Type B pancreatic cell (in vitro differentiated cells): ENCODE data around the gene PKP3. TPM values are rescaled to one million over a fixed set of nuclear protein-coding genes. Genes with fewer than 3 reads are reported as not detected.

ENCODE experiments used
- DNase-seq: peaks from one replicate; pipeline ENCODE4 v3.0.0; 2021; ENCODE audit warnings: mixed read lengths; ENCODE audit not compliant: unreplicated experiment; ENCODE audit errors: extremely low spot score
- H3K27ac Mint-ChIP-seq: 2 replicates; pipeline ENCODE4 v1.8.0; 2021; ENCODE audit warnings: mild to moderate bottlenecking, mixed read lengths
- H3K27me3 Mint-ChIP-seq: 2 replicates; pipeline ENCODE4 v1.8.0; 2021; ENCODE audit warnings: mixed read lengths
- H3K36me3 Mint-ChIP-seq: 2 replicates; pipeline ENCODE4 v1.8.0; 2021; ENCODE audit warnings: mixed read lengths
- H3K4me1 Mint-ChIP-seq: one replicate; pipeline ENCODE4 v1.8.0; 2021; ENCODE audit warnings: mixed read lengths; ENCODE audit not compliant: unreplicated experiment
- H3K4me3 Mint-ChIP-seq: 2 replicates; pipeline ENCODE4 v1.8.0; 2021; ENCODE audit warnings: mild to moderate bottlenecking, mixed read lengths
- H3K9me3 Mint-ChIP-seq: 2 replicates; pipeline ENCODE4 v1.8.0; 2021; ENCODE audit warnings: mixed read lengths
- CTCF ChIP-seq: fragments of 200-600 bp; sonication (generic); conservative IDR thresholded peaks from 2 replicates; pipeline ENCODE4 v1.5.0; 2021; ENCODE audit warnings: antibody characterized with exemption, mild to moderate bottlenecking
- total RNA-seq: library from RNA; stranded (reverse); gene quantifications from 2 replicates; pipeline ENCODE4 v1.2.1, GENCODE V29; 2021; ENCODE audit warnings: low replicate concordance

The PKP3 gene
- total RNA-seq, 1 donor from 2014 or later, result 51.6 TPM

GRCh38 chr11:377174-377865, 16.7 kb upstream of the PKP3 start:
- no peak for DNase-seq
- Mint-ChIP-seq H3K27me3 (no peaks in the 10 kb centered on the region), H3K4me1 (no peaks in the 10 kb centered on the region), H3K9me3 (no peaks in the 10 kb centered on the region), H3K27ac (no peak overlapping the region), H3K36me3 (peaks cover 22% of the 10 kb centered on the region), H3K4me3 (no peak overlapping the region)
- no peak for TF ChIP-seq CTCF

GRCh38 chr11:377883-378500, 16.0 kb upstream of the PKP3 start:
- no peak for DNase-seq
- Mint-ChIP-seq H3K27ac (peak overlapping the region; percentile 5), H3K4me3 (no peak overlapping the region)

GRCh38 chr11:379205-380094, 14.6 kb upstream of the PKP3 start:
- Mint-ChIP-seq H3K4me3 (no peak overlapping the region), H3K27ac (no peak overlapping the region), H3K9me3 (no peaks in the 10 kb centered on the region), H3K27me3 (no peaks in the 10 kb centered on the region), H3K4me1 (peaks cover 3% of the 10 kb centered on the region), H3K36me3 (peaks cover 19% of the 10 kb centered on the region)
- no peak for TF ChIP-seq CTCF
- no peak for DNase-seq

More at GRCh38 chr11:377883-378500, 16.0 kb upstream of the PKP3 start:
- H3K27me3 Mint-ChIP-seq, result no peaks in the 10 kb centered on the region
- no peaks in the 10 kb centered on the region for H3K4me1 Mint-ChIP-seq
- H3K9me3 Mint-ChIP-seq, result no peaks in the 10 kb centered on the region
- no peak for TF ChIP-seq CTCF
- H3K36me3 Mint-ChIP-seq, result peaks cover 22% of the 10 kb centered on the region

- Mint-ChIP-seq H3K27ac (no peak overlapping the region), H3K4me1 (peaks cover 3% of the 10 kb centered on the region), H3K4me3 (no peak overlapping the region), H3K27me3 (no peaks in the 10 kb centered on the region), H3K9me3 (no peaks in the 10 kb centered on the region), H3K36me3 (peaks cover 19% of the 10 kb centered on the region)
- TF ChIP-seq CTCF, result no peak
- no peak for DNase-seq
These were observed 13.9 kb upstream of the PKP3 start for GRCh38 chr11:380095-380480.

- Mint-ChIP-seq H3K27me3 (no peaks in the 10 kb centered on the region), H3K4me1 (peaks cover 3% of the 10 kb centered on the region), H3K9me3 (no peaks in the 10 kb centered on the region), H3K27ac (no peak overlapping the region), H3K36me3 (peaks cover 19% of the 10 kb centered on the region), H3K4me3 (no peak overlapping the region)
- no peak for DNase-seq
- TF ChIP-seq CTCF, result no peak
These were observed 13.5 kb upstream of the PKP3 start for GRCh38 chr11:380491-380890.
